GM12878 (cell line): Measurements from ENCODE around the gene NPL.

ENCODE experiments used
- BACH1 ChIP-seq: fragments of 450-650 bp; IDR thresholded peaks from 2 replicates; pipeline ENCODE4 v1.6.1; 2017; ENCODE audit warnings: mild to moderate bottlenecking, borderline replicate concordance
- CHD2 ChIP-seq: IDR thresholded peaks from 2 replicates; pipeline ENCODE4 v1.6.1; 2011; ENCODE audit warnings: low read depth, low read length, improper control_type of control experiment, borderline replicate concordance
- IKZF1 ChIP-seq: fragments of 450-650 bp; conservative IDR thresholded peaks from 2 replicates; pipeline ENCODE4 v1.6.1; 2017; ENCODE audit warnings: antibody characterized with exemption, mild to moderate bottlenecking
- MAX ChIP-seq: IDR thresholded peaks from 2 replicates; pipeline ENCODE4 v1.6.1; 2012; ENCODE audit warnings: low read depth, low read length, improper control_type of control experiment
- SREBF2 ChIP-seq: IDR thresholded peaks from 2 replicates; pipeline ENCODE4 v1.6.1; 2012; ENCODE audit warnings: mild to moderate bottlenecking, low read length

- TF ChIP-seq BACH1, result no peak
- no peak for TF ChIP-seq CHD2
- no peak for TF ChIP-seq MAX
- no peak for TF ChIP-seq SREBF2
- TF ChIP-seq IKZF1, result no peak
Observed at GRCh38 chr1:182794676-182795201, 5.2 kb downstream of the NPL start.
